Measurements from ENCODE around the gene CHID1. TPM values are rescaled to one million over a fixed set of nuclear protein-coding genes. Genes with fewer than 3 reads are reported as not detected.

Gene CHID1
- total RNA-seq, 6 experiments from 2014 or later, result 61.1 to 157 (median 78.7) TPM

- Histone ChIP-seq H3K27me3 (no peaks in the 10 kb centered on the region), H3K36me3 (peaks cover 0 to 25% (median 17%) of the 10 kb centered on the region in 4 donors), H3K9me3 (no peaks in the 10 kb centered on the region), H3K27ac (peak within 1 kb of the TSS; percentile 93 to 97 (median 95)), H3K4me1 (peaks cover 0 to 24% (median 4%) of the 10 kb centered on the region in 4 donors), H3K4me3 (peak within 1 kb of the TSS; percentile 96 to 100 (median 98))
- peak; percentile 30 to 74 (median 62) for ATAC-seq
- peak; percentile 98 for TF ChIP-seq POLR2A (IDR thresholded peaks at IDR 0.05)
- TF ChIP-seq CTCF (IDR thresholded peaks at IDR 0.05), result peak in 1 of 4 donors; percentile 21
- intact Hi-C loops (cut with DNase I), result no loop called here
- DNase-seq, result peak; percentile 91 to 92 (median 92)
- 0% methylated on average over 11 of the region's 87 CpGs for WGBS (ENCODE audit: insufficient coverage, low coverage, low lambda C conversion rate, missing lambda C conversion rate)
These were observed 68.1 kb downstream of the CHID1 start, which contains the start of the genes POLR2L and TSPAN4 for GRCh38 chr11:842370-843002. POLR2L (minus strand) TSS chr11:842529; CDS start chr11:842508, 21 bp downstream. TSPAN4 (plus strand) TSS chr11:842852; CDS start chr11:850305, 7,453 bp downstream.

GRCh38 chr11:841981-842369 lies 68.6 kb downstream of the CHID1 start:
- peak overlapping the region; percentile 93 to 97 (median 95) for H3K27ac ChIP-seq
- no peaks in the 10 kb centered on the region for H3K27me3 ChIP-seq
- H3K4me1 ChIP-seq, result peaks cover 0 to 24% (median 4%) of the 10 kb centered on the region in 4 donors
- no peak for DNase-seq
- ATAC-seq, result peak in 3 of 4 donors; percentile 0 to 14 (median 4)
- no peaks in the 10 kb centered on the region for H3K9me3 ChIP-seq
- H3K4me3 ChIP-seq, result peak overlapping the region; percentile 96 to 100 (median 98)
- TF ChIP-seq POLR2A (IDR thresholded peaks at IDR 0.05), result no peak
- no peak for TF ChIP-seq CTCF (IDR thresholded peaks at IDR 0.05)
- H3K36me3 ChIP-seq, result peaks cover 0 to 28% (median 21%) of the 10 kb centered on the region in 4 donors
- intact Hi-C loops (cut with DNase I), result no loop called here
- whole genome bisulfite sequencing (ENCODE audit: insufficient coverage, low coverage, low lambda C conversion rate, missing lambda C conversion rate), result 1% methylated on average over 8 of the region's 27 CpGs

GRCh38 chr11:839875-840617 lies 70.6 kb downstream of the CHID1 start:
- H3K4me1 ChIP-seq, result peaks cover 0 to 28% (median 6%) of the 10 kb centered on the region in 4 donors
- 49% methylated on average over 4 of the region's 25 CpGs for WGBS (ENCODE audit: insufficient coverage, low coverage, low lambda C conversion rate, missing lambda C conversion rate)
- no peak overlapping the region for H3K27ac ChIP-seq
- no peaks in the 10 kb centered on the region for H3K27me3 ChIP-seq
- H3K9me3 ChIP-seq, result no peaks in the 10 kb centered on the region
- intact Hi-C loops (cut with DNase I), result no loop called here
- no peak overlapping the region for H3K4me3 ChIP-seq
- H3K36me3 ChIP-seq, result peaks cover 0 to 33% (median 21%) of the 10 kb centered on the region in 4 donors
- TF ChIP-seq CTCF (IDR thresholded peaks at IDR 0.05) (no peak), POLR2A (IDR thresholded peaks at IDR 0.05) (no peak)
- ATAC-seq, result no peak
- DNase-seq, result no peak

GRCh38 chr11:839280-839623 lies 71.4 kb downstream of the CHID1 start:
- TF ChIP-seq CTCF (IDR thresholded peaks at IDR 0.05), result no peak
- TF ChIP-seq POLR2A (IDR thresholded peaks at IDR 0.05), result no peak
- peaks cover 0 to 34% (median 9%) of the 10 kb centered on the region in 4 donors for H3K4me1 ChIP-seq
- ATAC-seq (no peak), DNase-seq (no peak)
- WGBS (ENCODE audit: insufficient coverage, low coverage, low lambda C conversion rate, missing lambda C conversion rate), result no CpG with 5 or more reads among the region's 5 CpGs
- intact Hi-C loops (cut with DNase I), result no loop called here
- no peaks in the 10 kb centered on the region for H3K9me3 ChIP-seq
- no peak overlapping the region for H3K27ac ChIP-seq
- no peak overlapping the region for H3K4me3 ChIP-seq
- H3K27me3 ChIP-seq, result no peaks in the 10 kb centered on the region
- peaks cover 0 to 33% (median 21%) of the 10 kb centered on the region in 4 donors for H3K36me3 ChIP-seq

Measured in right lobe of liver (tissue), 6 donors.